SK-N-SH (cell line): ENCODE results near the gene HSPA1A. TPM values are rescaled to one million over a fixed set of nuclear protein-coding genes. Genes with fewer than 3 reads are reported as not detected.

ENCODE experiments used
- CTCF ChIA-PET: fragments of 300-600, 350-600 bp; formaldehyde crosslinking; extraction: SDS; loops from one replicate; lab custom pipeline; 2021; lab: Yijun Ruan, JAX
- POLR2A ChIA-PET: fragments of 350-600 bp; sonication (Branson Sonifier 250); formaldehyde crosslinking; extraction: SDS; loops from one replicate; lab custom pipeline; 2020; ENCODE audit warnings: antibody characterized with exemption, inconsistent platforms; lab: Yijun Ruan, JAX
- DNase-seq: peaks from one replicate; pipeline ENCODE4 v3.0.0; 2012
- H2AFZ ChIP-seq: fragments of 200-600 bp; sonication (generic); 2 replicates; pipeline ENCODE4 v1.8.1; 2016; ENCODE audit warnings: antibody characterized with exemption, mild to moderate bottlenecking, low read depth
- H3F3A ChIP-seq: fragments of 200-600 bp; sonication (generic); replicated peaks from 2 replicates; pipeline ENCODE3; 2016; ENCODE audit warnings: antibody characterized with exemption, mild to moderate bottlenecking; ENCODE audit not compliant: insufficient read depth
- H3K27ac ChIP-seq, 2 experiments: fragments of 200-500 bp in 1 of 2; fragments of 200-600 bp in 1 of 2; sonication (Bioruptor generic) in 1 of 2; sonication (generic), shearing (Covaris generic) in 1 of 2; 2 replicates each; pipeline versions ENCODE4 v1.5.1 to v1.6.1; 2014 to 2016; ENCODE audit warnings: low read depth in 2 of 2, inconsistent platforms in 1 of 2, low read length in 1 of 2, mild to moderate bottlenecking in 1 of 2, mixed read lengths in 1 of 2
- H3K27me3 ChIP-seq: fragments of 200-600 bp; sonication (generic), shearing (Covaris generic); 2 replicates; pipeline ENCODE4 v1.6.1; 2016; ENCODE audit warnings: mixed run types; ENCODE audit not compliant: insufficient read depth
- H3K36me3 ChIP-seq, 2 experiments: fragments of 200-500 bp in 1 of 2; fragments of 200-600 bp in 1 of 2; sonication (Bioruptor generic) in 1 of 2; sonication (generic) in 1 of 2; replicated peaks in 1 of 2; 2 replicates each; pipeline versions ENCODE3 to v1.5.1; 2014 to 2016; ENCODE audit warnings: low read length in 1 of 2, mild to moderate bottlenecking in 1 of 2; ENCODE audit not compliant: insufficient read depth in 2 of 2, control insufficient read depth in 1 of 2
- H3K4me1 ChIP-seq, 2 experiments: fragments of 200-500 bp in 1 of 2; fragments of 200-600 bp in 1 of 2; sonication (Bioruptor generic) in 1 of 2; sonication (generic), shearing (Covaris generic) in 1 of 2; 2 replicates each; pipeline versions ENCODE4 v1.5.1 to v1.6.1; 2014 to 2016; ENCODE audit warnings: low read depth in 1 of 2, low read length in 1 of 2, mixed run types in 1 of 2; ENCODE audit not compliant: insufficient read depth in 2 of 2, control insufficient read depth in 1 of 2
- H3K4me2 ChIP-seq: fragments of 200-600 bp; sonication (generic), shearing (Covaris generic); 2 replicates; pipeline ENCODE4 v1.6.1; 2017; ENCODE audit warnings: mixed run types
- H3K4me3 ChIP-seq, 2 experiments: fragments of 200-500 bp in 1 of 2; fragments of 200-600 bp in 1 of 2; sonication (Bioruptor generic) in 1 of 2; sonication (generic), shearing (Covaris generic) in 1 of 2; 2 replicates each; pipeline versions ENCODE4 v1.5.1 to v1.8.1; 2014 to 2016; ENCODE audit warnings: low read depth in 2 of 2, inconsistent platforms in 1 of 2, low read length in 1 of 2, mild to moderate bottlenecking in 1 of 2, mixed read lengths in 1 of 2, moderate library complexity in 1 of 2
- H3K79me2 ChIP-seq: fragments of 200-600 bp; sonication (generic); 2 replicates; pipeline ENCODE4 v1.8.1; 2017; ENCODE audit warnings: mild to moderate bottlenecking; ENCODE audit not compliant: insufficient read depth
- H3K9ac ChIP-seq: fragments of 200-600 bp; sonication (generic); 2 replicates; pipeline ENCODE4 v1.6.1; 2017; ENCODE audit warnings: mixed run types
- H3K9me2 ChIP-seq: fragments of 200-600 bp; sonication (generic); 2 replicates; pipeline ENCODE4 v1.6.1; 2017; ENCODE audit warnings: mixed run types
- H3K9me3 ChIP-seq: fragments of 200-600 bp; sonication (generic); 2 replicates; pipeline ENCODE4 v1.6.1; 2017; ENCODE audit warnings: mixed run types, mild to moderate bottlenecking, moderate library complexity
- H4K20me1 ChIP-seq: fragments of 200-600 bp; sonication (generic); 2 replicates; pipeline ENCODE4 v1.6.1; 2017; ENCODE audit warnings: mild to moderate bottlenecking, mixed run types; ENCODE audit not compliant: insufficient read depth
- EP300 ChIP-seq, 2 experiments: IDR thresholded peaks; 2 replicates each; pipeline versions ENCODE4 v1.4.0 to v1.6.1; 2012; ENCODE audit warnings: borderline replicate concordance in 1 of 2, low read depth in 1 of 2, low read length in 1 of 2
- EZH2phosphoT487 ChIP-seq: fragments of 200-600 bp; sonication (generic); IDR thresholded peaks from 2 replicates; pipeline ENCODE4 v1.6.1; 2017; ENCODE audit warnings: low read depth, mixed run types, mild to moderate bottlenecking, antibody characterized with exemption, moderate library complexity, borderline replicate concordance
- FOXM1 ChIP-seq: IDR thresholded peaks from 2 replicates; pipeline ENCODE4 v1.4.0; 2012; ENCODE audit warnings: low read depth, mild to moderate bottlenecking
- GATA2 ChIP-seq: sonication (generic); formaldehyde crosslinking; IDR thresholded peaks from 2 replicates; pipeline ENCODE4 v1.5.0; 2020; ENCODE audit warnings: mild to moderate bottlenecking, missing genetic modification reagents
- JUND ChIP-seq: IDR thresholded peaks from 2 replicates; pipeline ENCODE4 v1.4.0; 2012
- MXI1 ChIP-seq: IDR thresholded peaks from 2 replicates; pipeline ENCODE4 v1.6.1; 2012; ENCODE audit warnings: mild to moderate bottlenecking, low read depth, low read length, improper control_type of control experiment
- POLR2AphosphoS5 ChIP-seq: IDR thresholded peaks from 2 replicates; pipeline ENCODE4 v1.6.1; 2012; ENCODE audit warnings: low read depth, low read length
- RCOR1 ChIP-seq: fragments of 150-350 bp; IDR thresholded peaks from 2 replicates; pipeline ENCODE4 v1.6.1; 2017; ENCODE audit warnings: antibody characterized with exemption, low read length
- SIN3A ChIP-seq: IDR thresholded peaks from 2 replicates; pipeline ENCODE4 v1.6.1; 2012; ENCODE audit warnings: low read depth, mild to moderate bottlenecking, low read length, moderate library complexity, borderline replicate concordance
- SMC3 ChIP-seq: IDR thresholded peaks from 2 replicates; pipeline ENCODE4 v1.6.1; 2012; ENCODE audit warnings: low read depth, low read length, improper control_type of control experiment
- TEAD4 ChIP-seq: IDR thresholded peaks from 2 replicates; pipeline ENCODE4 v1.4.0; 2012; ENCODE audit warnings: mild to moderate bottlenecking, borderline replicate concordance; ENCODE audit not compliant: insufficient read depth
- WGBS: methylation state at CpG from one replicate; pipeline ENCODE4 v1.1.6; 2017; ENCODE audit warnings: low lambda C conversion rate; 5-methylcytosine and 5-hydroxymethylcytosine counted together
- polyA plus RNA-seq, 3 experiments: library from polyadenylated mRNA; depleted of rRNA; stranded (reverse); fragments of >200 nt; gene quantifications; 2 replicates each; pipeline ENCODE4 v1.2.3, GENCODE V29; 2012
- TF ChIP-seq, protein P1 (sequence below): IDR thresholded peaks from 2 replicates; pipeline ENCODE4 v1.4.0; 2012; ENCODE audit warnings: low read depth
- TF ChIP-seq, protein P2 (sequence below): fragments of 150-350 bp; IDR thresholded peaks from 2 replicates; pipeline ENCODE4 v1.6.1; 2017; ENCODE audit warnings: antibody characterized with exemption, low read length, low read depth, borderline replicate concordance
- TF ChIP-seq, protein P3 (sequence below): fragments of 150-350 bp; IDR thresholded peaks from 2 replicates; pipeline ENCODE4 v1.6.1; 2016; ENCODE audit warnings: mild to moderate bottlenecking, low read depth, low read length
- TF ChIP-seq, protein P4 (sequence below): fragments of 200-600 bp; sonication (generic); IDR thresholded peaks from 2 replicates; pipeline ENCODE4 v1.6.1; 2017; ENCODE audit warnings: antibody characterized with exemption, mild to moderate bottlenecking, moderate library complexity

The HSPA1A gene
- polyA plus RNA-seq, 1 of the 3 experiments (the other 2 are of a cell fraction): 119 TPM

DNA sequence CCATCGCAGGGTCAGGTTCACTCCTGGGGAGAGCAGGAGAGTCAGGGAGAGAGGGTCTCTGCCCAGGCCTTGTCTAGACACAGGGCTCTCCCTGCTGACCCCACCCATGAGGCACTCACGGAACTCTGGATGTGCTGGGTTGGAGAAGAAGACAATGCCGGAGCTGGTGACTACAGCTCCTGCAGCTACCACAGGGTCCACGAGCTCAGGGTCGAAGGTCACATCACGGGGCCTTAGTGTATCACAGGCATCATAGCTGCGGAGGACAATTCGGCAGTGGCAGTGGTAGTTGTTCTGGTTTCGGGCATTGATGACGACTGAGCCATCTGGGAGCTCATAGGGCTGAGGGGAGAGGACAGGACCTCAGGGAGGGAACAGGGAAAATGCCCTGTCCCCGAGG lies 44.6 kb downstream of the HSPA1A start:
- no peak overlapping the region for H3K4me2 ChIP-seq
- no peak overlapping the region for H3K27ac ChIP-seq
- H3K9ac ChIP-seq: no peak overlapping the region
- no peak for DNase-seq
- ChIA-PET CTCF (no interaction called here), POLR2A (no interaction called here)
- 79% methylated on average over 7 of the region's 11 CpGs for WGBS
- peaks cover 4 to 11% of the 10 kb centered on the region in 2 experiments for H3K36me3 ChIP-seq
- H3K4me3 ChIP-seq: no peak overlapping the region
- no peaks in the 10 kb centered on the region for H3K9me2 ChIP-seq
- no peaks in the 10 kb centered on the region for H3K9me3 ChIP-seq
- H3K27me3 ChIP-seq: no peaks in the 10 kb centered on the region
- H4K20me1 ChIP-seq: no peaks in the 10 kb centered on the region
- peaks cover 10% of the 10 kb centered on the region for H3K79me2 ChIP-seq
- peaks cover 0 to 14% of the 10 kb centered on the region in 2 experiments; a peak in 1 of 4 replicates for H3K4me1 ChIP-seq
- no peak overlapping the region for H2AFZ ChIP-seq
- TF ChIP-seq RCOR1: no peak
- TF ChIP-seq MXI1: no peak
- TF ChIP-seq, protein P1, sequence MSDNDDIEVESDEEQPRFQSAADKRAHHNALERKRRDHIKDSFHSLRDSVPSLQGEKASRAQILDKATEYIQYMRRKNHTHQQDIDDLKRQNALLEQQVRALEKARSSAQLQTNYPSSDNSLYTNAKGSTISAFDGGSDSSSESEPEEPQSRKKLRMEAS: no peak
- TF ChIP-seq TEAD4: no peak
- TF ChIP-seq, all 33 proteins: peak for 0
- peaks cover 15% of the 10 kb centered on the region for H3F3A ChIP-seq

DNA sequence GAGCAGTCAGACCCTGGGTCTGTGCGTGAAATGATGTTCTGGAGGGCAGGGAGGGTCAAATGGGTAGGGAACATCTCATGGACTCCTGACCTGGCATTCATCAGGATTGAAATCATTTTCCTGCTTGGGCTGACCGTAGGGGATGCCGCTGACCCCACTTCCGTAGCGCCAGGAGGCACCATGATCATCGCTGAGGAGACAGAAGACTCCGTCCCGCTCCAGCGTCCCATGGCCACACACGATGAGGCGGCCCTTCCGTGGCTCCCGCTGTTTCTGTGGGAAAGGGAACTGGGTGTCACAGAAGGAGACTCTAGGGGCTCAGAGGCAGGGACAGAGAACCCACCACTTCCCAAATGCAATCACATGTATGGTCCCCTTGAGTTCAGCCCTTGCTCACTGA lies 45.0 kb downstream of the HSPA1A start:
- Histone ChIP-seq H3K79me2 (peaks cover 10% of the 10 kb centered on the region), H3K4me3 (no peak overlapping the region), H3K9me3 (no peaks in the 10 kb centered on the region), H3K4me1 (peaks cover 0 to 14% of the 10 kb centered on the region in 2 experiments; a peak in 1 of 4 replicates), H3K9me2 (no peaks in the 10 kb centered on the region), H4K20me1 (no peaks in the 10 kb centered on the region), H3K36me3 (peaks cover 4 to 11% of the 10 kb centered on the region in 2 experiments), H3K27me3 (no peaks in the 10 kb centered on the region), H3K9ac (no peak overlapping the region), H3F3A (peaks cover 15% of the 10 kb centered on the region), H2AFZ (no peak overlapping the region), H3K27ac (no peak overlapping the region), H3K4me2 (no peak overlapping the region)
- no peak for DNase-seq
- TF ChIP-seq FOXM1 (no peak), SMC3 (no peak), EP300 (IDR thresholded peaks at IDR 0.05; ENCODE audit: borderline replicate concordance in 1 of 2, low read depth in 1 of 2, low read length in 1 of 2) (no peak), POLR2AphosphoS5 (no peak), GATA2 (CRISPR knock-in tag) (no peak), EZH2phosphoT487 (no peak), JUND (no peak), SIN3A (no peak)
- TF ChIP-seq, protein P1: no peak
- TF ChIP-seq, protein P2, sequence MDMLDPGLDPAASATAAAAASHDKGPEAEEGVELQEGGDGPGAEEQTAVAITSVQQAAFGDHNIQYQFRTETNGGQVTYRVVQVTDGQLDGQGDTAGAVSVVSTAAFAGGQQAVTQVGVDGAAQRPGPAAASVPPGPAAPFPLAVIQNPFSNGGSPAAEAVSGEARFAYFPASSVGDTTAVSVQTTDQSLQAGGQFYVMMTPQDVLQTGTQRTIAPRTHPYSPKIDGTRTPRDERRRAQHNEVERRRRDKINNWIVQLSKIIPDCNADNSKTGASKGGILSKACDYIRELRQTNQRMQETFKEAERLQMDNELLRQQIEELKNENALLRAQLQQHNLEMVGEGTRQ: no peak
- TF ChIP-seq, protein P3, sequence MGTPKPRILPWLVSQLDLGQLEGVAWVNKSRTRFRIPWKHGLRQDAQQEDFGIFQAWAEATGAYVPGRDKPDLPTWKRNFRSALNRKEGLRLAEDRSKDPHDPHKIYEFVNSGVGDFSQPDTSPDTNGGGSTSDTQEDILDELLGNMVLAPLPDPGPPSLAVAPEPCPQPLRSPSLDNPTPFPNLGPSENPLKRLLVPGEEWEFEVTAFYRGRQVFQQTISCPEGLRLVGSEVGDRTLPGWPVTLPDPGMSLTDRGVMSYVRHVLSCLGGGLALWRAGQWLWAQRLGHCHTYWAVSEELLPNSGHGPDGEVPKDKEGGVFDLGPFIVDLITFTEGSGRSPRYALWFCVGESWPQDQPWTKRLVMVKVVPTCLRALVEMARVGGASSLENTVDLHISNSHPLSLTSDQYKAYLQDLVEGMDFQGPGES: no peak
- TF ChIP-seq, protein P4, sequence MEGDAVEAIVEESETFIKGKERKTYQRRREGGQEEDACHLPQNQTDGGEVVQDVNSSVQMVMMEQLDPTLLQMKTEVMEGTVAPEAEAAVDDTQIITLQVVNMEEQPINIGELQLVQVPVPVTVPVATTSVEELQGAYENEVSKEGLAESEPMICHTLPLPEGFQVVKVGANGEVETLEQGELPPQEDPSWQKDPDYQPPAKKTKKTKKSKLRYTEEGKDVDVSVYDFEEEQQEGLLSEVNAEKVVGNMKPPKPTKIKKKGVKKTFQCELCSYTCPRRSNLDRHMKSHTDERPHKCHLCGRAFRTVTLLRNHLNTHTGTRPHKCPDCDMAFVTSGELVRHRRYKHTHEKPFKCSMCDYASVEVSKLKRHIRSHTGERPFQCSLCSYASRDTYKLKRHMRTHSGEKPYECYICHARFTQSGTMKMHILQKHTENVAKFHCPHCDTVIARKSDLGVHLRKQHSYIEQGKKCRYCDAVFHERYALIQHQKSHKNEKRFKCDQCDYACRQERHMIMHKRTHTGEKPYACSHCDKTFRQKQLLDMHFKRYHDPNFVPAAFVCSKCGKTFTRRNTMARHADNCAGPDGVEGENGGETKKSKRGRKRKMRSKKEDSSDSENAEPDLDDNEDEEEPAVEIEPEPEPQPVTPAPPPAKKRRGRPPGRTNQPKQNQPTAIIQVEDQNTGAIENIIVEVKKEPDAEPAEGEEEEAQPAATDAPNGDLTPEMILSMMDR: no peak
- POLR2A ChIA-PET: no interaction called here
- CTCF ChIA-PET: no interaction called here
- 100% methylated on average over 6 of the region's 13 CpGs for WGBS
